ENCODE measurements around the gene APOLD1. TPM values are rescaled to one million over a fixed set of nuclear protein-coding genes. Genes with fewer than 3 reads are reported as not detected.

Gene APOLD1
- total RNA-seq, 1 donor from 2014 or later: 10.5 TPM

DNA sequence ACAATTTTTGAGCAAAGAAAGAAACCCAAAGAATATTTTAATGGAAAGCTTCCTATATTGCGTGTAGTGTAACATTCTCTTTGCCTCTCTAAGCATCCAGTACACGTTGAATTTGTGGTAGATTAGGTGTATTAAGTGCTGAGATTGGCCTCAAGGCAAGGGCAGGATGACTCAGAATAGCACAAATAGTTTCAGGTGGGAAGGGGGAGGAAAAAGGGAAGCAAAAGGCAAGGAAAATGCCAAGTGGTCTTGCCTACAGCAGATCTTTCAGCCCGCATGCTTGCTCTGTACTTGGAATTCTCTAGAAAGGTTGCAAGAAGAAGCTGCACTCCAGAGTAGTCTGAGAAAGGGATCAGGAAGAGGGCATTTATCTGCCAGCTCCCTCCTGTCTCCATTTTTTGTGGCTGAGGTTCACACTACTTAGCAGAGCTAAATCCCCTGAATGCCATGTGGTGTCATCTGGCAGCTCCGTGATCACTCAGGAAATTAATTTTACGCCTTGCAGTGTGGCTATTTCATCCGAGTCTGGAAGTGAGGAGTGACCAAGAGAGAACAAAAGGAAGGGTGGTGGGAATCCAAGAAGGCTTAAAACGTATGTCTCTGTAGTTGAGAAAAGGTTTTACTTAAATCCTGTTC lies 39.8 kb upstream of the APOLD1 start:
- no peak overlapping the region for H3K27ac Mint-ChIP-seq (ENCODE audit: unreplicated experiment)
- H3K36me3 Mint-ChIP-seq (ENCODE audit: unreplicated experiment): peaks cover 8% of the 10 kb centered on the region
- H3K4me3 Mint-ChIP-seq (ENCODE audit: unreplicated experiment): no peak overlapping the region

DNA sequence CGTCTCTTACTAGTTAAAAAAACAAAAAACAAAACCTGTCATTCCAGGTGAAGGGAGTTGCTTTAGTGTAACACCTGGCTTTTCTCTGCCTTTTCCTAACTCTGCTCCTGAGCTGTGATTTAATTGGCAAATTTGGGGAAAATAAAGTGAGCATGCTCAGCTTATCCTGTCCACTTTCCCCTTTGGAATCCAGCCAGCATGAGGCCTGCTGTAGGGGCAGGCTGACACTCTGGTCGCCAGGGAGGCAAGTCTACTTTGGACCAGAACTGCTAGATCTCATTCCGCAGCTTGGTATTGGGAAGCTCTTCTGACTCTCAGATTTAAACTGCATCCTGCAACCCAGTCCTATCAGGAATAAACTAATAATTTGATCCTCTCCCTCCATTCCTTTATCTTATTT lies 38.2 kb upstream of the APOLD1 start:
- H3K36me3 Mint-ChIP-seq (ENCODE audit: unreplicated experiment): peaks cover 11% of the 10 kb centered on the region
- H3K27me3 Mint-ChIP-seq (ENCODE audit: unreplicated experiment): no peaks in the 10 kb centered on the region
- no peak for DNase-seq (ENCODE audit: extremely low spot score, unreplicated experiment)
- no peak overlapping the region for H3K27ac Mint-ChIP-seq (ENCODE audit: unreplicated experiment)
- no peak overlapping the region for H3K4me3 Mint-ChIP-seq (ENCODE audit: unreplicated experiment)
- TF ChIP-seq, protein P1, sequence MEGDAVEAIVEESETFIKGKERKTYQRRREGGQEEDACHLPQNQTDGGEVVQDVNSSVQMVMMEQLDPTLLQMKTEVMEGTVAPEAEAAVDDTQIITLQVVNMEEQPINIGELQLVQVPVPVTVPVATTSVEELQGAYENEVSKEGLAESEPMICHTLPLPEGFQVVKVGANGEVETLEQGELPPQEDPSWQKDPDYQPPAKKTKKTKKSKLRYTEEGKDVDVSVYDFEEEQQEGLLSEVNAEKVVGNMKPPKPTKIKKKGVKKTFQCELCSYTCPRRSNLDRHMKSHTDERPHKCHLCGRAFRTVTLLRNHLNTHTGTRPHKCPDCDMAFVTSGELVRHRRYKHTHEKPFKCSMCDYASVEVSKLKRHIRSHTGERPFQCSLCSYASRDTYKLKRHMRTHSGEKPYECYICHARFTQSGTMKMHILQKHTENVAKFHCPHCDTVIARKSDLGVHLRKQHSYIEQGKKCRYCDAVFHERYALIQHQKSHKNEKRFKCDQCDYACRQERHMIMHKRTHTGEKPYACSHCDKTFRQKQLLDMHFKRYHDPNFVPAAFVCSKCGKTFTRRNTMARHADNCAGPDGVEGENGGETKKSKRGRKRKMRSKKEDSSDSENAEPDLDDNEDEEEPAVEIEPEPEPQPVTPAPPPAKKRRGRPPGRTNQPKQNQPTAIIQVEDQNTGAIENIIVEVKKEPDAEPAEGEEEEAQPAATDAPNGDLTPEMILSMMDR (IDR thresholded peaks at IDR 0.05): no peak
- H3K9me3 Mint-ChIP-seq (ENCODE audit: unreplicated experiment): no peaks in the 10 kb centered on the region
- peaks cover 21% of the 10 kb centered on the region for H3K4me1 Mint-ChIP-seq (ENCODE audit: unreplicated experiment)

More for the DNA sequence above, 39.8 kb upstream of the APOLD1 start:
- no peak for DNase-seq (ENCODE audit: extremely low spot score, unreplicated experiment)
- Mint-ChIP-seq H3K4me1 (ENCODE audit: unreplicated experiment) (peaks cover 35% of the 10 kb centered on the region), H3K9me3 (ENCODE audit: unreplicated experiment) (no peaks in the 10 kb centered on the region), H3K27me3 (ENCODE audit: unreplicated experiment) (no peaks in the 10 kb centered on the region)
- TF ChIP-seq, protein P1 (IDR thresholded peaks at IDR 0.05): no peak

DNA sequence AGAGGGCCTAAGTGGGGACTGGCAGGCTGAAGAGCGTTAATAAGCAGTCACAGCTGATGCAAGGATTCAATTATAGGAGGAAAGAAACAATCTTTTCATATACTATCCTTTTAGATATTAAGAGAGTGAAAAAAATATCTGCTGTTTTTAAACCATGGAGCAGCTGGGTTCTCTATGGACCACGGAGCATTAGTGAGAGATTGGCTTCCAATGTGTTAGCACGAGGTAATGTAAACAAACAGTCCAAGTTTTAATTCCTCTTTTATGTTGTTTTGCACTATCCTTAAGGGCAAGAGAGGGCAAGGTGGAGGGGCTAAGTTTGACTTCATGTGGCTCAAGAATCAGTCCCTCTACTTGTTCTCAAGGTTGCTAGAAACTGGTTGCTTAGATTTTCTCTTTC lies 37.4 kb upstream of the APOLD1 start:
- TF ChIP-seq, protein P1 (IDR thresholded peaks at IDR 0.05): no peak
- Mint-ChIP-seq H3K27me3 (ENCODE audit: unreplicated experiment) (no peaks in the 10 kb centered on the region), H3K4me1 (ENCODE audit: unreplicated experiment) (peaks cover 21% of the 10 kb centered on the region), H3K4me3 (ENCODE audit: unreplicated experiment) (no peak overlapping the region), H3K27ac (ENCODE audit: unreplicated experiment) (no peak overlapping the region), H3K9me3 (ENCODE audit: unreplicated experiment) (no peaks in the 10 kb centered on the region), H3K36me3 (ENCODE audit: unreplicated experiment) (peaks cover 13% of the 10 kb centered on the region)
- no peak for DNase-seq (ENCODE audit: extremely low spot score, unreplicated experiment)

DNA sequence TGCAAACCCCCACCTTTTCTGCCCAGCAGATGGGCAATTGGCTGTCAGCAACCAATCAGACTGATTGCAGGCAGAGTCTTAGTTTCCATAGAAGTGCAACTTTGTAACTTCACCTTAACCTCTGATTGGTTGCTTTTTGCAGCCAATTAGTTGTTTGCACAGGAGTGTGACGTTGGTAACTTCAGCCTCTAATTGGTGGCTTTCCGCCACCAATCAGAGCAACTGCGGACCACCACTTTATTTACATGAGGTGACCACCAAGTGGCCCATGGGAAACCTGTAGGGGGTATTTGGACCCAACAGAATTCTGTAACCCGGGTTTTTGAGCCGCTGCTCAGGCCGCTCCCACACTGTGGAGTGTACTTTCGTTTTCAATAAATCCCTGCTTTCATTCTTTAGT lies 36.0 kb upstream of the APOLD1 start:
- Mint-ChIP-seq H3K27ac (ENCODE audit: unreplicated experiment) (no peak overlapping the region), H3K4me3 (ENCODE audit: unreplicated experiment) (no peak overlapping the region), H3K4me1 (ENCODE audit: unreplicated experiment) (peaks cover 21% of the 10 kb centered on the region), H3K9me3 (ENCODE audit: unreplicated experiment) (no peaks in the 10 kb centered on the region), H3K27me3 (ENCODE audit: unreplicated experiment) (no peaks in the 10 kb centered on the region), H3K36me3 (ENCODE audit: unreplicated experiment) (peaks cover 10% of the 10 kb centered on the region)
- TF ChIP-seq, protein P1 (IDR thresholded peaks at IDR 0.05): no peak
- DNase-seq (ENCODE audit: extremely low spot score, unreplicated experiment): no peak

DNA sequence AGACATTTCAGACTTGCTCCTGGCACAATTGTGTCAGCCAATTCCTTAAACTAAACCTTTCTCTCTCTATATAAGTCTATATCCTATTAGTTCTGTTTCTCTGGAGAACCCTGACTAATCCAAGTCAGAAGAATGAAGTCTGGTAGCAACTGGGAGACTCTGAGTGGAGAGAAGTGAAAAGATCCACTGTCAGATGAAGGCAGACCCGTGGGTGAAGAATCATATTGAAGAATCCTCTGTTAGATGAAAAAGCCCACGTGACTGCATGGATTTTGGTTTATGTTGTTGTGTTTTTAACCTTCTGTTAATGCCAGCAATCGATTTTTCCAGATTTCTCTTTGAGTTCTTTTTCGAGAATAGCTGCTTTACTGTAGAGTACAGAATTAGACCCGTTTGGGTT lies 29.5 kb upstream of the APOLD1 start:
- Mint-ChIP-seq H3K27me3 (ENCODE audit: unreplicated experiment) (no peaks in the 10 kb centered on the region), H3K36me3 (ENCODE audit: unreplicated experiment) (peaks cover 7% of the 10 kb centered on the region), H3K4me3 (ENCODE audit: unreplicated experiment) (no peak overlapping the region), H3K9me3 (ENCODE audit: unreplicated experiment) (no peaks in the 10 kb centered on the region), H3K4me1 (ENCODE audit: unreplicated experiment) (peaks cover 13% of the 10 kb centered on the region), H3K27ac (ENCODE audit: unreplicated experiment) (no peak overlapping the region)
- no peak for DNase-seq (ENCODE audit: extremely low spot score, unreplicated experiment)
- TF ChIP-seq, protein P1 (IDR thresholded peaks at IDR 0.05): no peak

All from osteocyte (in vitro differentiated cells).